Stimulated activated CD4-positive, alpha-beta T cell treated with anti-CD3 and anti-CD28 coated beads, Interleukin-2, amount 100 ng/mL, for 4 hours (primary cell): ENCODE measurements around the gene DNAJC5G.

Experiments
- DNase-seq: peaks from one replicate; pipeline ENCODE4 v3.0.0-alpha.2; 2020; ENCODE audit warnings: low read depth

DNAJC5G gene

GRCh38 chr2:27275211-27276150 lies at the start of gene DNAJC5G:
DNAJC5G (plus strand) TSS chr2:27275433; CDS start chr2:27276729, 1,296 bp downstream.
- no peak for DNase-seq

- no peak for DNase-seq
Measured at GRCh38 chr2:27225526-27225925, 49.7 kb upstream of the DNAJC5G start.

GRCh38 chr2:27227501-27227900 lies 47.7 kb upstream of the DNAJC5G start:
- no peak for DNase-seq

- no peak for DNase-seq
Measured at GRCh38 chr2:27231921-27232320, 43.3 kb upstream of the DNAJC5G start.

- no peak for DNase-seq
Measured at GRCh38 chr2:27233341-27233740, 41.9 kb upstream of the DNAJC5G start.

GRCh38 chr2:27236136-27236535 lies 39.1 kb upstream of the DNAJC5G start:
- DNase-seq, result no peak

- DNase-seq, result no peak
Measured at GRCh38 chr2:27236626-27237025, 38.6 kb upstream of the DNAJC5G start.

GRCh38 chr2:27237341-27237945 lies 37.8 kb upstream of the DNAJC5G start:
- no peak for DNase-seq

GRCh38 chr2:27238976-27239375 lies 36.3 kb upstream of the DNAJC5G start:
- DNase-seq, result no peak

- no peak for DNase-seq
Measured at GRCh38 chr2:27240406-27240805, 34.8 kb upstream of the DNAJC5G start.

GRCh38 chr2:27241761-27242613 lies 33.2 kb upstream of the DNAJC5G start:
- DNase-seq, result no peak

- no peak for DNase-seq
Measured at GRCh38 chr2:27242614-27242951, 32.6 kb upstream of the DNAJC5G start.

- DNase-seq, result no peak
Measured at GRCh38 chr2:27243391-27244130, 31.7 kb upstream of the DNAJC5G start.

GRCh38 chr2:27245116-27245515 lies 30.1 kb upstream of the DNAJC5G start:
- no peak for DNase-seq

- DNase-seq, result no peak
Measured at GRCh38 chr2:27245626-27246025, 29.6 kb upstream of the DNAJC5G start.

- no peak for DNase-seq
Measured at GRCh38 chr2:27247893-27248292, 27.3 kb upstream of the DNAJC5G start.

- DNase-seq, result no peak
Measured at GRCh38 chr2:27249159-27249890, 25.9 kb upstream of the DNAJC5G start.

- no peak for DNase-seq
Measured at GRCh38 chr2:27249891-27250651, 25.2 kb upstream of the DNAJC5G start.

GRCh38 chr2:27250652-27251379 lies 24.4 kb upstream of the DNAJC5G start:
- DNase-seq, result no peak

- DNase-seq, result no peak
Measured at GRCh38 chr2:27251766-27252165, 23.5 kb upstream of the DNAJC5G start.
